HEK293 (cell line): ENCODE data around the gene SCN5A.

Experiments used
- SP2 ChIP-seq: fragments of 450-650 bp; formaldehyde crosslinking; IDR thresholded peaks from 2 replicates; pipeline ENCODE4 v1.5.1; 2016; ENCODE audit warnings: missing biosample characterization, missing genetic modification characterization
- ZNF274 ChIP-seq, 2 experiments: fragments of 200-500 bp in 1 of 2; fragments of 450-650 bp in 1 of 2; sonication (Bioruptor generic) in 1 of 2; formaldehyde crosslinking in 1 of 2; IDR thresholded peaks; 2 replicates each; pipeline versions ENCODE4 v1.5.1 to v1.6.1; 2014 to 2016; ENCODE audit warnings: borderline replicate concordance in 1 of 2, inconsistent platforms in 1 of 2, low read length in 1 of 2, missing biosample characterization in 1 of 2, missing genetic modification characterization in 1 of 2
- ZNF76 ChIP-seq: fragments of 450-650 bp; formaldehyde crosslinking; IDR thresholded peaks from 2 replicates; pipeline ENCODE4; 2016; ENCODE audit warnings: low read depth, missing biosample characterization, missing genetic modification characterization, borderline replicate concordance
- TF ChIP-seq, protein P1 (sequence below): fragments of 450-650 bp; formaldehyde crosslinking; IDR thresholded peaks from 2 replicates; pipeline ENCODE4 v1.5.1; 2016; ENCODE audit warnings: missing biosample characterization, missing genetic modification characterization

DNA sequence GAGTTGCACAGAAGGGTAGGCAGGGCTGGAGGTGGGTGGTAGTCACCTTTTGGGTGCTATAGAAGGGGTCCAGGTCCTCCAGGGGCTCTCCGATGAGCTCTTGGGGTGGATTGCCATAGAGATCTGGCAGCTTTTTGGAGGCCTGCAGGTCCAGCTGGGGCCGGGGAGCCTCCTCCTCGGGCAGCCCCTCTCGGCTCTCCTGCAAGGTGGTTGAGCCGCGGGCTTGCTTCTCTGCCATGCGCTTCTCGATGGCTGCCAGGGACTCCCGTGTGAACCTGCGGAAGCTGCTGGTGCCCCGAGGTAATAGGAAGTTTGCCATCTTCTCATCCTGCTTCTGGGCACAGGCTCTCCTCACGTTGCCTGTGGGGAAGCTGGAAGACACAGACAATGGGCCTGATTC, 16.5 kb downstream of the SCN5A start:
- TF ChIP-seq, protein P1, sequence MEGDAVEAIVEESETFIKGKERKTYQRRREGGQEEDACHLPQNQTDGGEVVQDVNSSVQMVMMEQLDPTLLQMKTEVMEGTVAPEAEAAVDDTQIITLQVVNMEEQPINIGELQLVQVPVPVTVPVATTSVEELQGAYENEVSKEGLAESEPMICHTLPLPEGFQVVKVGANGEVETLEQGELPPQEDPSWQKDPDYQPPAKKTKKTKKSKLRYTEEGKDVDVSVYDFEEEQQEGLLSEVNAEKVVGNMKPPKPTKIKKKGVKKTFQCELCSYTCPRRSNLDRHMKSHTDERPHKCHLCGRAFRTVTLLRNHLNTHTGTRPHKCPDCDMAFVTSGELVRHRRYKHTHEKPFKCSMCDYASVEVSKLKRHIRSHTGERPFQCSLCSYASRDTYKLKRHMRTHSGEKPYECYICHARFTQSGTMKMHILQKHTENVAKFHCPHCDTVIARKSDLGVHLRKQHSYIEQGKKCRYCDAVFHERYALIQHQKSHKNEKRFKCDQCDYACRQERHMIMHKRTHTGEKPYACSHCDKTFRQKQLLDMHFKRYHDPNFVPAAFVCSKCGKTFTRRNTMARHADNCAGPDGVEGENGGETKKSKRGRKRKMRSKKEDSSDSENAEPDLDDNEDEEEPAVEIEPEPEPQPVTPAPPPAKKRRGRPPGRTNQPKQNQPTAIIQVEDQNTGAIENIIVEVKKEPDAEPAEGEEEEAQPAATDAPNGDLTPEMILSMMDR (tag by site-specific recombination), result no peak
- TF ChIP-seq ZNF76 (no peak), SP2 (tag by site-specific recombination) (no peak), ZNF274 (IDR thresholded peaks at IDR 0.05; ENCODE audit: low read length) (no peak), ZNF274 (tag by site-specific recombination; IDR thresholded peaks at IDR 0.05; ENCODE audit: borderline replicate concordance) (no peak)
